WTC11 (cell line): Measurements from ENCODE around the gene ZNF714. TPM values are rescaled to one million over a fixed set of nuclear protein-coding genes. Genes with fewer than 3 reads are reported as not detected.

Experiments used
- ATAC-seq: fragments of 200-7000 bp; cut with Tn5 transposase; 2 replicates; pipeline ENCODE4 v1.10.0; 2021; ENCODE audit warnings: mild to moderate bottlenecking, moderate library complexity
- CTCF ChIA-PET: fragments of 300-600 bp; sonication (Branson Sonifier 250); formaldehyde crosslinking; loops from one replicate; lab custom pipeline; 2021; ENCODE audit warnings: antibody characterized with exemption; lab: Charles Lee
- POLR2A ChIA-PET: fragments of 350-600 bp; sonication (Branson Sonifier 250); formaldehyde crosslinking; loops from one replicate; lab custom pipeline; 2021; ENCODE audit warnings: antibody characterized with exemption; lab: Charles Lee
- DNase-seq: peaks from one replicate; pipeline ENCODE4 v3.0.0; 2021; ENCODE audit warnings: low spot score
- H3K27ac Mint-ChIP-seq: 2 replicates; pipeline ENCODE4 v1.8.0; 2021; ENCODE audit warnings: mixed read lengths
- H3K27me3 Mint-ChIP-seq: 2 replicates; pipeline ENCODE4 v1.8.0; 2021; ENCODE audit warnings: low read depth, mild to moderate bottlenecking, moderate library complexity, mixed read lengths
- H3K36me3 Mint-ChIP-seq: 2 replicates; pipeline ENCODE4 v1.8.0; 2021; ENCODE audit warnings: mixed read lengths
- H3K4me1 Mint-ChIP-seq: 2 replicates; pipeline ENCODE4 v1.8.0; 2022; ENCODE audit warnings: mixed read lengths
- H3K4me3 Mint-ChIP-seq: 2 replicates; pipeline ENCODE4 v1.8.0; 2021; ENCODE audit warnings: mild to moderate bottlenecking, moderate library complexity, mixed read lengths
- H3K9me3 Mint-ChIP-seq: 2 replicates; pipeline ENCODE4 v1.8.0; 2021; ENCODE audit warnings: mixed read lengths
- AFF4 ChIP-seq: sonication (generic); formaldehyde crosslinking; IDR thresholded peaks from 2 replicates; pipeline ENCODE4 v1.8.1; 2023; ENCODE audit warnings: mild to moderate bottlenecking, missing genetic modification reagents, borderline replicate concordance
- ATF2 ChIP-seq: sonication (generic); formaldehyde crosslinking; IDR thresholded peaks from 2 replicates; pipeline ENCODE4 v1.8.1; 2022; ENCODE audit warnings: low read depth, missing genetic modification reagents, borderline replicate concordance
- CBFB ChIP-seq: sonication (generic); formaldehyde crosslinking; IDR thresholded peaks from 2 replicates; pipeline ENCODE4 v1.8.1; 2022; ENCODE audit warnings: mild to moderate bottlenecking, low read depth, missing genetic modification reagents
- E2F1 ChIP-seq: sonication (generic); formaldehyde crosslinking; IDR thresholded peaks from 2 replicates; pipeline ENCODE4 v1.8.0; 2022; ENCODE audit warnings: mild to moderate bottlenecking, missing genetic modification reagents
- EMX1 ChIP-seq: fragments of 250-450 bp; sonication (Bioruptor Pico); IDR thresholded peaks from 2 replicates; pipeline ENCODE4 v1.8.0; 2021; ENCODE audit warnings: mild to moderate bottlenecking
- FOXJ3 ChIP-seq: sonication (generic); formaldehyde crosslinking; IDR thresholded peaks from 2 replicates; pipeline ENCODE4 v1.9.0; 2021; ENCODE audit warnings: missing genetic modification reagents, mild to moderate bottlenecking, borderline replicate concordance
- HMGXB4 ChIP-seq: sonication (generic); formaldehyde crosslinking; IDR thresholded peaks from 2 replicates; pipeline ENCODE4 v1.8.1; 2023; ENCODE audit warnings: mild to moderate bottlenecking, moderate library complexity, missing genetic modification reagents
- JAZF1 ChIP-seq: fragments of 250-450 bp; sonication (Bioruptor Pico); IDR thresholded peaks from 2 replicates; pipeline ENCODE4 v1.9.0; 2021; ENCODE audit warnings: moderate library complexity, mild to moderate bottlenecking, inconsistent platforms
- JUN ChIP-seq: sonication (generic); formaldehyde crosslinking; IDR thresholded peaks from 2 replicates; pipeline ENCODE4 v1.8.0; 2023; ENCODE audit warnings: mild to moderate bottlenecking, missing genetic modification reagents
- MAX ChIP-seq: sonication (generic); formaldehyde crosslinking; IDR thresholded peaks from 2 replicates; pipeline ENCODE4 v1.8.0; 2022; ENCODE audit warnings: mild to moderate bottlenecking, missing genetic modification reagents
- MXD4 ChIP-seq: fragments of 250-450 bp; sonication (Bioruptor Pico); IDR thresholded peaks from 2 replicates; pipeline ENCODE4 v1.8.0; 2021; ENCODE audit warnings: mild to moderate bottlenecking, moderate library complexity, borderline replicate concordance
- NFYB ChIP-seq: sonication (generic); formaldehyde crosslinking; conservative IDR thresholded peaks from 2 replicates; pipeline ENCODE4 v1.8.0; 2022; ENCODE audit warnings: low read depth, missing genetic modification reagents
- PRDM15 ChIP-seq: sonication (generic); formaldehyde crosslinking; IDR thresholded peaks from 2 replicates; pipeline ENCODE4 v1.8.0; 2022; ENCODE audit warnings: missing genetic modification reagents
- PRRX2 ChIP-seq: fragments of 250-450 bp; sonication (Bioruptor Pico); IDR thresholded peaks from 2 replicates; pipeline ENCODE4 v1.8.0; 2021; ENCODE audit warnings: mild to moderate bottlenecking
- RORB ChIP-seq: fragments of 250-450 bp; sonication (Bioruptor Pico); IDR thresholded peaks from 2 replicates; pipeline ENCODE4 v1.9.0; 2021; ENCODE audit warnings: mild to moderate bottlenecking
- SP1 ChIP-seq: sonication (generic); formaldehyde crosslinking; conservative IDR thresholded peaks from 2 replicates; pipeline ENCODE4 v1.8.1; 2022; ENCODE audit warnings: missing genetic modification reagents
- TP53 ChIP-seq: sonication (generic); formaldehyde crosslinking; IDR thresholded peaks from 2 replicates; pipeline ENCODE4 v1.8.1; 2023; ENCODE audit warnings: mild to moderate bottlenecking, missing genetic modification reagents
- ZMAT4 ChIP-seq: fragments of 250-450 bp; sonication (Bioruptor Pico); IDR thresholded peaks from 2 replicates; pipeline ENCODE4 v1.9.0; 2021; ENCODE audit warnings: mild to moderate bottlenecking
- ZNF263 ChIP-seq: sonication (generic); formaldehyde crosslinking; IDR thresholded peaks from 2 replicates; pipeline ENCODE4 v1.8.1; 2022; ENCODE audit warnings: low read depth, mild to moderate bottlenecking, moderate library complexity, missing genetic modification reagents
- ZNF281 ChIP-seq: sonication (generic); formaldehyde crosslinking; IDR thresholded peaks from 2 replicates; pipeline ENCODE4 v1.8.0; 2023; ENCODE audit warnings: mild to moderate bottlenecking, missing genetic modification reagents
- total RNA-seq: library from RNA; stranded (reverse); gene quantifications from 3 replicates; pipeline ENCODE4 v1.2.3, GENCODE V29; 2021

ZNF714 gene
- total RNA-seq, 1 experiment from 2014 or later: 60.4 TPM

- TF ChIP-seq JAZF1 (CRISPR knock-in tag) (no peak), MXD4 (CRISPR knock-in tag) (no peak), RORB (CRISPR knock-in tag) (no peak), NFYB (CRISPR knock-in tag) (no peak), TP53 (CRISPR knock-in tag) (no peak), PRDM15 (CRISPR knock-in tag) (no peak), CBFB (CRISPR knock-in tag) (no peak), EMX1 (no peak)
Observed at GRCh38 chr19:21047716-21048115, 34.3 kb upstream of the ZNF714 start (continued).

GRCh38 chr19:21052902-21053301, 29.1 kb upstream of the ZNF714 start:
- no peak overlapping the region; the same call in 1 of the 2 replicates for H3K27ac Mint-ChIP-seq
- H3K4me3 Mint-ChIP-seq: no peak overlapping the region
- no peak for ATAC-seq
- no peaks in the 10 kb centered on the region for H3K27me3 Mint-ChIP-seq
- ChIA-PET POLR2A (no interaction called here), CTCF (no interaction called here)
- H3K4me1 Mint-ChIP-seq: no peaks in the 10 kb centered on the region
- TF ChIP-seq AFF4: no peak
- TF ChIP-seq ZNF263: no peak
- TF ChIP-seq PRRX2 (CRISPR knock-in tag): no peak
- no peak for TF ChIP-seq E2F1
- TF ChIP-seq SP1 (CRISPR knock-in tag): no peak
- TF ChIP-seq RORB (CRISPR knock-in tag): no peak
- no peak for TF ChIP-seq JUN (CRISPR knock-in tag)
- TF ChIP-seq ZMAT4 (CRISPR knock-in tag): no peak
- no peak for TF ChIP-seq FOXJ3 (CRISPR knock-in tag)
- TF ChIP-seq ZNF281 (CRISPR knock-in tag): no peak
- TF ChIP-seq ATF2 (CRISPR knock-in tag): no peak
- TF ChIP-seq MAX (CRISPR knock-in tag): no peak
- TF ChIP-seq HMGXB4 (CRISPR knock-in tag): no peak
- DNase-seq: no peak
- H3K36me3 Mint-ChIP-seq: peaks cover 31% of the 10 kb centered on the region
- peaks cover 11% of the 10 kb centered on the region; the same call in 1 of the 2 replicates for H3K9me3 Mint-ChIP-seq
